Stomach smooth muscle (tissue), 2 donors: ENCODE data around the gene SFSWAP.
"Not testable (repeated sequence)": the region's sequence is repeated elsewhere in the genome, so short reads cannot be mapped to it uniquely, and the experiment has no call there.

Source experiments
- H3K27ac ChIP-seq: one replicate; pipeline ENCODE4 v1.7.0; 2013; ENCODE audit warnings: mild to moderate bottlenecking, low read length, inconsistent platforms
- H3K27me3 ChIP-seq, 2 donors: one replicate each; pipeline ENCODE4 v1.7.0; 2013; ENCODE audit warnings: low read length in 2 of 2; ENCODE audit not compliant: insufficient read depth in 2 of 2, control insufficient read depth in 1 of 2
- H3K36me3 ChIP-seq, 2 donors: one replicate each; pipeline ENCODE4 v1.7.0; 2013; ENCODE audit warnings: low read length in 2 of 2; ENCODE audit not compliant: control insufficient read depth in 2 of 2, insufficient read depth in 2 of 2
- H3K4me1 ChIP-seq: one replicate; pipeline ENCODE4 v1.7.0; 2013; ENCODE audit warnings: low read length; ENCODE audit not compliant: control insufficient read depth, insufficient read depth
- H3K4me3 ChIP-seq, 2 donors: one replicate each; pipeline ENCODE4 v1.7.0; 2013; ENCODE audit warnings: low read length in 2 of 2
- H3K9ac ChIP-seq, 2 donors: one replicate each; pipeline ENCODE4 v1.7.0; 2013; ENCODE audit warnings: low read length in 2 of 2, mild to moderate bottlenecking in 1 of 2
- H3K9me3 ChIP-seq, 2 donors: one replicate each; pipeline ENCODE4 v1.7.0; 2013; ENCODE audit warnings: low read length in 2 of 2; ENCODE audit not compliant: control insufficient read depth in 2 of 2
- donor health status: healthy.
- donor health status: Pancreatic carcinoma.

The SFSWAP gene

DNA sequence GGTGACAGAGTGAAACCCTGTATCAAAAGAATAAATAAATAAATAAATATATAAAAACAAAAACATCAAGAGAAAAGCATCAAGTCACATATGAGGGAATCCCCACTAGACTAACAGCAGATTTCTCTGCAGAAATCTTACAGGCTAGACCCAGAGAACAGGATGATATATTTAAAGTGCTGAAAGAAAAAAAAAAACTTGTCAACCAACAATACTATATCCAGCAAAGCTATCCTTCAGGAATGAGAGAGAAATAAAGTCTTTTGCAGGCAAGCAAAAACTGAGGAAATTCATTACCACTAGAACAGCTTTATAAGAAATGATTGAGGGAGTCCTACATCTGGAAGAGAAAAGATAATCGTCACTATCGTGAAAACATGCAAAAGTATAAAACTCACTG lies 6.4 kb upstream of the SFSWAP start:
- no peak overlapping the region for H3K27ac ChIP-seq
- H3K4me3 ChIP-seq = no peak overlapping the region
- H3K9me3 ChIP-seq = peaks cover 0 to 8% of the 10 kb centered on the region in 2 donors
- peaks cover 0 to 2% of the 10 kb centered on the region in 2 donors for H3K27me3 ChIP-seq
- H3K36me3 ChIP-seq = no peaks in the 10 kb centered on the region
- no peak overlapping the region for H3K9ac ChIP-seq
- no peaks in the 10 kb centered on the region for H3K4me1 ChIP-seq

DNA sequence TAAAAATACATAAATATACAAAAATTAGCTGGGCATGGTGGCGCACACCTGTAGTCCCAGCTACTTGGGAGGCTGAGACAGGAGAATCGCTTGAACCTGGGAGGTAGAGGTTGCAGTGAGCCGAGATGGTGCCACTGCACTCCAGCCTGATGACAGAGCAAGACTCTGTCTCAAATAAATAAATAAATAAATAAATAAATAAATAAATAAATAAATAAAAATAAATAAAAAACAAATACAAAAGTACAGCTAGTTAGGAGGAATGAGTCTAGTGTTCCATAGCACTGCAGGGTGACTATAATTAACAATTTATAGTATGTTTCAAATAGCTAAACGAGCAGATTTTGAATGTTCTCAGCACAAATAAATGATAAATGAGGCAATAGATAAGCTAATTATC lies 4.2 kb upstream of the SFSWAP start:
- H3K27ac ChIP-seq, H3K36me3 ChIP-seq, H3K27me3 ChIP-seq, H3K9me3 ChIP-seq, H3K9ac ChIP-seq, H3K4me3 ChIP-seq: not testable (repeated sequence)
- peaks cover 11% of the 10 kb centered on the region for H3K4me1 ChIP-seq

DNA sequence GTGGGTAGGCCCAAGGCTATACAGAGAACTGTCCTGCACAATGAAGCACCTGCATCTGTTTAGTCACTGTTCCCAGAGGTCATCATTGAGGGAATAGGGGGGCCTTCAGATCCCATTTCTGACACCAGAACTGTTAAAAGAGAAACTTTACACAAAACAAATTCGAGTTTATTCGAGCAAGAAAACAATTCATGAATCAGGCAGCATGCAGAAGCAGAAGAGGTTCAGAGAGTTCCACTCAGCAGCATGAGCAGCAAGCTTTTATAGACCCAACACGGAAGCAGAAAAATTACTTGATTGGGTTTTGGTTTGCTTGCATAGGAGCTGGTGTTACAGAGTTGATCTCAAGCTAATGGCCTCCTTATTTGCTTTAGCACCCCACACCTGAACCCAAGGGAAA lies 1.7 kb upstream of the SFSWAP start:
- no peak overlapping the region for H3K4me3 ChIP-seq
- peaks cover 21% of the 10 kb centered on the region for H3K4me1 ChIP-seq
- H3K9ac ChIP-seq = no peak overlapping the region
- no peaks in the 10 kb centered on the region for H3K27me3 ChIP-seq
- H3K9me3 ChIP-seq = peaks cover 0 to 3% of the 10 kb centered on the region in 2 donors
- H3K36me3 ChIP-seq = peaks cover 2 to 3% of the 10 kb centered on the region in 2 donors
- H3K27ac ChIP-seq = no peak overlapping the region

DNA sequence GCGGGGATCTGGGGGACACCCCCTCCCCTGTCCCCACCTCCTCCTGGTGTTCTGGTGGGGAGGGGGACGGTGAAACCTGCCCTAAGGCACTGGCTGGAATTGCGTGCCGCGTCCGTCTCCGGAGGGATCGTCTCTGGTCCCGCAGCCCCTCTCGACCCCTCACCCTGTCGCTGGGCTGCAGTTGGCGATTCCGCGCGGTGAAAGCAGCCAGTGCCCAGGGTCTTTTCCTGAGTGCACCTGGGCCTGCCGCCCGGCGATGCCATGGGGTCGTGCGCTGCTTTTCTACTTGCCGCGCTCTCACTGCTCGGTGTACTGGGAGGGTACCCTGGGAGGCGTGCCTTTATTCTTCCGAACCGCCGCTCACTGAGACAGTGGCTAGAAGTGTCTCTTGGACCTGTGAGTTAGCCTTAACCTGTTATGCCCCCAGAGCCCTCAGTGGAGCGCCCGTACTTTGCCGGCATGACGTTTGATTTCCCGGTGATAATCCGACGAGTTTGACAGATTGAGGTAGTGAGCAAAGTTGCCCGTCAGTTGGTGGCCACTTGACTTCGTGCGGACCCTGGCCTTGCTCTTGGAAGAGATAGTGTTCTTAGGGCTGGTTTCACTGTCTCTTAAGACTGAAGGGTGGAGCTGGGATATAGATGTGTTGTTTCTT lies 788 bp downstream of the SFSWAP start:
- H3K36me3 ChIP-seq = peaks cover 21 to 25% of the 10 kb centered on the region in 2 donors
- H3K4me1 ChIP-seq = peaks cover 21% of the 10 kb centered on the region
- H3K9ac ChIP-seq = peak overlapping the region; percentile 92 to 96
- no peak overlapping the region for H3K27ac ChIP-seq
- no peaks in the 10 kb centered on the region for H3K27me3 ChIP-seq
- H3K9me3 ChIP-seq = no peaks in the 10 kb centered on the region
- H3K4me3 ChIP-seq = peak overlapping the region; percentile 98 to 100

DNA sequence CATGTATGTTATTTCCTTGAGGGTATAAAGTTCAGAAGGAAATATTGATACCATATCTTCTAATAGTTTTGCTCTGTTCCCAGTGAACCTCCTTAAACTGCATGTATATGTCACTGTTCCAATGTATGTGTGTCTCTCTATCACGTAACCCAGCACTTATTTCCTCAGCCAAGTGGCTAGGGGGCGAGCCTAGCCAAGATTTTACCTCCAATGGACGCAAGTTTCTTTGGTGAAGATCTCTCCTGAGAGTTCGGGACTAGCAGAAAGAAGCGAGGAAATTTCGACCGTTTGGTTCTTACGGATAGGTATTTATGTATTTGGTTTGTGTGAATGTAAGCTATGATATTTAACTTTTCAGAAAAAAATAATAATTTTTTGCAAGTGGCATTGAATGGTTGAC lies 2.5 kb downstream of the SFSWAP start:
- Histone ChIP-seq H3K9me3 (no peaks in the 10 kb centered on the region), H3K4me3 (no peak overlapping the region), H3K27ac (no peak overlapping the region), H3K27me3 (no peaks in the 10 kb centered on the region), H3K9ac (no peak overlapping the region), H3K36me3 (peaks cover 27 to 28% of the 10 kb centered on the region in 2 donors), H3K4me1 (peaks cover 21% of the 10 kb centered on the region)

DNA sequence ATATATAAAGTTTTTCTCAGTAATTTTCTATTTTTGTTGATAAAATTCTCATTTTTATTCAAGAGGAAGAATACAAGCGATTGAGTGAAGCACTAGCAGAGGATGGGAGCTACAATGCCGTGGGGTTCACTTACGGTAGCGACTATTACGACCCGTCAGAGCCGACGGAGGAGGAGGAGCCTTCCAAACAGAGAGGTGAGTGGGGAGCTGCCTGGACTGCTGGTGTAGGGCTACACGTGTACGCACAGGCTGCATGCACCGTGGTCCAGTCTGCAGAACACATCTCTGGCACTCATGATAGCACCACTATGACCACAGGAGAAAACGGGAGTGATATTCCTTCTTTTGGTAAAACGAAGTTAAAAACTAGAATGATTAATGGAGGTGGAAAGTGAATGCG lies 3.9 kb downstream of the SFSWAP start:
- H3K36me3 ChIP-seq = peaks cover 40 to 41% of the 10 kb centered on the region in 2 donors
- no peak overlapping the region for H3K4me3 ChIP-seq
- H3K9me3 ChIP-seq = no peaks in the 10 kb centered on the region
- no peaks in the 10 kb centered on the region for H3K27me3 ChIP-seq
- H3K9ac ChIP-seq = no peak overlapping the region
- H3K4me1 ChIP-seq = peaks cover 21% of the 10 kb centered on the region
- no peak overlapping the region for H3K27ac ChIP-seq

DNA sequence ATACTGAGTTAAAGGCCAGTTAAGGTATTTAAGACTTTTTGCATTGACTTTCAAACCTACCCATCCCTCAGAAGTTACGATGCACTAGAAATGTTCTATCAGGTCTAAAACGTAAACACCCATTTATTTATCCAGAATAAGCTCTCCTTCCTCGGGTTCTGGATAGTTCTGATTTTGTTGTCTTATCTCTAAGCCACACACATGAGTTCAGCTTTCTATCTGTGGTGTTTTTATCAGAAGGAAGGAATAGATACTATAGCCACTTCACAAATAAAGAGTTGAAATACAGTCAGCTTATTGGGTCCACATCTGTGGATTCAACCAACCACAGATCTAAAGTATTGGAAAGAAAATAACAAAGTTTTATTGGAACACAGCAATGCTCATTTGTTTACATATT lies 5.4 kb downstream of the SFSWAP start:
- no peaks in the 10 kb centered on the region for H3K27me3 ChIP-seq
- no peak overlapping the region for H3K27ac ChIP-seq
- H3K4me3 ChIP-seq = no peak overlapping the region
- peaks cover 13% of the 10 kb centered on the region for H3K4me1 ChIP-seq
- H3K9ac ChIP-seq = no peak overlapping the region
- H3K9me3 ChIP-seq = no peaks in the 10 kb centered on the region
- H3K36me3 ChIP-seq = peaks cover 54% of the 10 kb centered on the region in 2 donors

DNA sequence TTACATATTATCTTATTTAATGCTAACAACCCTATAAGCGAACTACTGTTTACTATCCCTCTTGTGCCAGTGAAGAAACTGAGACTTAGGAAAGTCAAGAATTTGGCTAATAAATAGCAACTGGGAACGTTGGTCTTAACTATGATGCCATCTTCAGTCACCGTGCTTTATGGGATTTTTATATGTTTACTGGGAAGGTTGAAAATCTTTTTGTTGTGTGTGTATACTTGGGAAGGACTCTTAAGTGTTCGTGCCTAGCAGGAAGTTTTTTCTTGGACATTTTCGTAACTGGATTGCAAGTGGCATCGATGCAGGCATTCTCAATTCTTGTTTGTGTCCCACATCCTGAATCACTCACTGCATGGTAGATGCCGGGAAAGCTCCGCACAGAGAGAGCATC lies 9.4 kb downstream of the SFSWAP start:
- H3K4me1 ChIP-seq = no peaks in the 10 kb centered on the region
- H3K27ac ChIP-seq = no peak overlapping the region
- H3K36me3 ChIP-seq = peaks cover 52 to 55% of the 10 kb centered on the region in 2 donors
- no peak overlapping the region for H3K4me3 ChIP-seq
- H3K9me3 ChIP-seq = no peaks in the 10 kb centered on the region
- no peaks in the 10 kb centered on the region for H3K27me3 ChIP-seq
- no peak overlapping the region for H3K9ac ChIP-seq

DNA sequence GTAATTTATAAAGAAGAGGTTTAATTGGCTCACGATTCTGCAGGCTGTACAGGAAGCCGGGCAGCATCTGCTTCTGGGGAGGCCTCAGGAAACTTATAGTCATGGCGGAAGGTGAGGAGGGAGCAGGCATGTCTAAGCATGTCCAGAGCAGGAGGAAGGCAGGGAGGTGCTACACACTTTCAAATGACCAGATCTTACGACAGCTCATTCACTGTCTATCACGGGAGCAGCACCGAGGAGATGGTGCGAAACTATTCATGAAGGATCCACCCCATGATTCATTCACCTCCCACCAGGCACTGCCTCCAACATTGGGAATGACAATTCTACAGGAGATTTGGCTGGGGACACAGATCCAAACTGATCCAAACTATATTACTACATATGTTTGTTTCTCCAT lies 10.0 kb downstream of the SFSWAP start:
- peaks cover 52 to 54% of the 10 kb centered on the region in 2 donors for H3K36me3 ChIP-seq
- H3K27me3 ChIP-seq = no peaks in the 10 kb centered on the region
- no peak overlapping the region for H3K9ac ChIP-seq
- H3K9me3 ChIP-seq = no peaks in the 10 kb centered on the region
- H3K4me3 ChIP-seq = no peak overlapping the region
- H3K27ac ChIP-seq = no peak overlapping the region
- no peaks in the 10 kb centered on the region for H3K4me1 ChIP-seq

DNA sequence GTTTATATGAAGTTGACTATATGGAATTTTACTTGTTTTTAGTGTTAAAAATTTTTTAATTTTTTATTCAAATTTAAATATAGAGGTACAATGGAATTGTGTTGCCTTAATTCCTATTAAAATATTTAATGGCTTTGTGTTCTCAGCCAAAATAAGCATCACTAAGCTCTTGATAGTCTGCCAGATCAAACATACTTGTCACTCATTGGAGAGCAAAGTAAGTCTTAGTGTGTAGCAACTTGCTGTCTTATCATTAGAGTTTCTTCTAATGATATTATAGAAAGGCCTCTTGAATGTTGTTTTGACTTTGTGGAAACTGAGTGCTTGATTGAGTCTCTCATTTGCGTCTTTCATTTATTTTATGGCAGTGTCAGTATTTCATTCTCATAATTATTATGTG lies 10.7 kb downstream of the SFSWAP start:
- peaks cover 47 to 48% of the 10 kb centered on the region in 2 donors for H3K36me3 ChIP-seq
- no peak overlapping the region for H3K27ac ChIP-seq
- no peak overlapping the region for H3K9ac ChIP-seq
- H3K4me3 ChIP-seq = no peak overlapping the region
- H3K4me1 ChIP-seq = no peaks in the 10 kb centered on the region
- no peaks in the 10 kb centered on the region for H3K27me3 ChIP-seq
- H3K9me3 ChIP-seq = no peaks in the 10 kb centered on the region

DNA sequence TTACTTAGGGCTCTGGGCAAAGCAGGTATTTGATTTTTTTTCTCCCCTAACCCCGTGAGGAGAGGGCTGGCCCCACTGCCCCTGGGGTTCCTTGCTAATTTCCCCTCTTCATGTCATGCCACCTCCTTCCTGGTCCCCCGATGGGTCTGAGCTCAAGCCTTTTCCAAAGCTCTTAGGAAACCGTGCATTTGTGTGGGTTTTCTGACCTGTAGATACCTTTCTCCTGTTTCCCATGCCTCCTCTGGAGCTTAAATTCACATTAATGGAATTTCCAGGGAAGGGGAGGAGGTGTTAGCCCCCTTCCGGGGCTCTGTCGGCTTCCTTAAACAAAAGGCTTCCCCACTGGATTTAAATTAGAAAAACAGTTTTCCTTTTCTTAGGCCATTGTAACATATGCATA lies 12.6 kb downstream of the SFSWAP start:
- H3K9ac ChIP-seq = no peak overlapping the region
- no peak overlapping the region for H3K4me3 ChIP-seq
- peaks cover 58 to 59% of the 10 kb centered on the region in 2 donors for H3K36me3 ChIP-seq

More for the DNA sequence above, 12.6 kb downstream of the SFSWAP start:
- Histone ChIP-seq H3K27me3 (no peaks in the 10 kb centered on the region), H3K27ac (no peak overlapping the region), H3K9me3 (no peaks in the 10 kb centered on the region), H3K4me1 (no peaks in the 10 kb centered on the region)
